GM19351 (cell line): ENCODE data around the gene TOR4A.

Experiments used
- ATAC-seq: cut with Tn5 transposase; IDR thresholded peaks from one replicate; pipeline ENCODE4 v1.9.1; 2021; ENCODE audit warnings: mild to moderate bottlenecking, moderate library complexity; ENCODE audit not compliant: unreplicated experiment

The TOR4A gene

DNA sequence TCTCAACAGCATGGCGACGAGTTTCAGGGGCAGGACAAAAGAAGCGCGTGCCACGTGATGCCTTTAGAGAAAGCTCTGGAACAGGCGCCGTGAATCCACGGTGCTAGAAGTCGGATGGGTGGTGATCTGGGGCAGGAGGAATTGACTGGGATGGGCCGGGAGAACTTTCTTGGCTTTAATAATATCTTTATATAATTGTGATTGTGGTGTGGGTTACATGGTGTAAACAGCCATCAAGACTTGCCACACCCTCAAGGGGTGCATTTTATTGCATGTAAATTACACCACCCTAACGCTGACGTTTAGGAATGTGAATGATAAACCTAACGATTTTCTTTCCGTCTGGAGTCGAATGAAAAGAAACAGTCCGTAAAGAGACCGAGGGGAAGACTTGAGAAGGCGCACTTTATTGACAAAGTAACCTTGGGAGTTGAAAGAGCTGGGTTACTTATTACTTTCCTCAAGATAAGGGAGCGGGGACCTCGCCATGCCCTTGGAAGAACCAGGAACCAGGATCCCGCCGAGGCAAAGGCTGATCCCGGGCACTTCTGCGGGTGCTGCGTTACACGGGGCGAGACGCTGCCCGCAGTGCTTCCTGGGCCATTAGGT lies 16.1 kb downstream of the TOR4A start:
- ATAC-seq: no peak

- ATAC-seq: no peak
These were observed 16.7 kb downstream of the TOR4A start for GRCh38 chr9:137294091-137294680.

GRCh38 chr9:137294681-137295237 lies 17.2 kb downstream of the TOR4A start:
- ATAC-seq: no peak

DNA sequence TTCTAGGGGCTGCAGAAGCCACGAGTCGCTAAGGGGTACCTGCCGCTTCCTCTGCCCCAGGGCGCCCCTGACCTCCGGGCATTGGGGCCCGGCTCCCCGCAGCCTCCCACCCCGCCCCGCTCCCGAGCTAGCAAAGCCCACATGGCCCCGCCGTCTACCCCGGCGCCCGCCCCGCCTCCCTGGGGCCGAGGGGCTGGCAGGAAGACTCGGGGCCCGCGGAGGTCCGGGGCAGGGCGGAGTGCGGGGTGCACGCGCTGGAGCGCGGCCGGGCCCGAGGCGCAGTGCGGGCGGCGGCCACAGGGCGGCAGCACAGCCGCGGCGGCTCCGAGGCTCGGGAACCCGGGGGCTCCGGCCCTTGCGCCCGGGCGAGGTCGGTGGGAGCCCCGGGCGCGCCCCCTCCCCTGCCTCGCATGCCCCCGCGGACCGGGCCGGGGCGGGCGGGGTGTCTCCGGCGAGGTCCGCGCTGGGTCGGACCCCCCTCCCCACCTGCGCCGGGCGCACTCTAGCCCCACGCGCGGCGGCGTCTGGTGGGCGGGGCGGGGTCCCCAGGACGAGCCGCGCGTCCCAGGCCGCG lies 17.8 kb downstream of the TOR4A start:
- peak; percentile 48 for ATAC-seq

DNA sequence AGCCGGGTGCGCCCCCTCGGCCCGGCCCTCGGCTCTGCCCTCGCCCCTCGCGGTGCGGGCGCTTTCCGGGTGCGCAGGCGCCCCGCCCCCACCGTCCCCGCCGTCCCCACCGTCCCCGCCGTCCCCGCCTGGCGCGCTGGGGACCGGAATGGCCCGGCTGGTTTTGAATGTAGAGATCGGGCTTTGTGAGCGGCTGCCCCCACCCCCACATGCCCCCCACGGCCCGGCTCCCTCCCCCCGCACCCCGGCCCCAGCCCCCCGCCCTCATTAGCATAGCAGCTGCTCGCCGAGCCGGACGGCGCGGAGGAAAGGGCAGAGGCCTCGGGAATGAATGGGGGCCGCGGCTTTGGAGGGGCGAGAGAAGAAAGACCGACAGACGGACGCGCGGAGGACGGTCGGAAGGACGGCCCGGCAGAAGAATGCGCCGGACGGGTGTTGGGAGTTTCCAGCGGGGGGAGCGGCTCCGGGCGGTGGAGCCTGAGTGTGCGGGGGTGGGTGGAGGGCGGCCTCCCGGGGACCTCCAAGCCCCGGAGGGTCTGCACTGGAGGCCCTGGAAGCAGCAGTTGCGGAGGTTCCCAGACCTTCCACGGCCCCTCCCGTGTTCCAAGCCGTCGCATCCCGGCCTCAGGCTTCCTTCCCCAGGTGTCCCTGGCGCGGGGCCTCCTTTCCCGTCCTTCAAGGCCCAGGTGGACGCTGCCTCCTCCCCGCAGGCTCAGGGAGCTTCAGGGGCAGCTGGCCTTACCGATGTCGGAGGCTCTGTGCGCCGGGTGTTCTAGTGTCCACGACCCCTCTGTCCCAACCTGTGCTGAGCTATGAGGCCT lies 18.5 kb downstream of the TOR4A start:
- ATAC-seq: no peak

- no peak for ATAC-seq
These were observed 19.4 kb downstream of the TOR4A start for GRCh38 chr9:137296670-137297664.

DNA sequence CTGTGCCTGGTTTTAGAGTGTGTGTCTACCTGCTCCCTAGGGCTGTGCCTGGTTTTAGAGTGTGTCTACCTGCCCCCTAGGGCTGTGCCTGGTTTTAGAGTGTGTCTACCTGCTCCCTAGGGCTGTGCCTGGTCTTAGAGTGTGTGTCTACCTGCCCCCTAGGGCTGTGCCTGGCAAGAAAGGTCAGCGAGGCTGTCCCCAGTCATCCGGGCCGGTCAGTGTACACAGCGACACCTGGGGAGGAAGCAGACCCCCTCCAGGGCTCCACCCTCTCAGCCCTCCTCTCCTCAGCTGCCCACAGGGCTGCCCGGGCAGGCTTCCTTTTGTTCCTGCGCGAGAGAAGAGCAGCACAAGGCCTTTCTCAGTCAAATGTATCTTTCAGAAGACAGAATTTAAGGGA lies 20.4 kb downstream of the TOR4A start:
- ATAC-seq: no peak

DNA sequence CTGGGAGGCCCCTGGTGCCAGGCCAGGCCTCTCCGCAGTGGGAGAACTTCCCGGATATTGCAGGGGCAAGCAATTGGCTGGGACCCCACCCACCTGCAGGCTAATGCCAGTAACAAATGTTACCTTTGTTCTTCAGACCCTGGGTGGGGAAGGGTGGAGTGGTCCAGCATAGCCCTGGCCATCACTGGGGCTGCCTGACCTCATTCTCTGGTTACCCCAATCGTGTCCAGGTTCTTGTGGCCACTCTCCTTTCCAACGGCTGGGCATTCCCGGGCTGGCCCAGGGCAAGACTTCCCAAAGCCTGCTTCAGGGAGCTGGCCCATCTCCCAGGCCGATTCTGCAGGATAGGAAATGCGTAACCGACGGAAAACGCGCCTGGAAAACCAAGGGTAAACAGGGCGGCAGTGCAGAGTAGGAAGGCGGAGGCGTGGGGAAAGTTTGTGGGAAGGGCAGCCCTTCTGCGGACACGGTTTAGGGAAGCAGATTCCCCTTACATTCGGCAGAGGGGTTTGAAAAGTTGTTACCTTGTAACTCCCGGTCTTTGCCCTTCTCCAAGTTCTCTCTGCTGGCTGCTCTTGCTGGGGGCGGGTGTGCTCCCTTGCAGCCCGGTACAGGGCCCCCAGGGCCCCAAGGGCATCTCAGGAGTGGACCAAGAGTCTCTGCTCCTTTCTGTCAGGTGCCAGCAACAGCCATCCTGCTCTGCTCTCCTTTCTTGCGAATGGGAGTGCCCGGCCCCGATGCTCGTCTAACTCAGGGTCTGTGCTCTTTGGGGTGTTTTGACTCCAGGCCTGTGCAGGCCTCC lies 21.1 kb downstream of the TOR4A start:
- no peak for ATAC-seq

GRCh38 chr9:137299203-137299565 lies 21.7 kb downstream of the TOR4A start:
- ATAC-seq: no peak

DNA sequence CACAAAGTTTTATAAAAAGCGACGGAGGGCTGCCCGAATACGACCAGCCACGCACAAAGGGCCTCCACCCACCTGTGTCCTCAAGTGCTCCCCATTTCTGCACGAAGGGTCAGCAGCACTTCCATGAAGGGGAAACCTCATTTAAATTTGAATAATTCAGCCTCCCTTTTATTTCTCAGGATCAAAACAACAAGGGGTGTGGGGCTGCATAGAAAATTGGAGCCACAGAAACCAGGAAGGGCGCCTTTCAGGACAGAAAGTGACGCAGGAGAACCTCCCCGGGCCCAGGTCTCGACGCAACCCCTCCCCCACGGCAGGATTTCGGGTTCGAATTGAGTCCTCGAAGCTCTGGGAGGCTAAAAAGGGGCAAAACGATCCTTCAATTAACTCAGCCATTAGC lies 22.4 kb downstream of the TOR4A start:
- ATAC-seq: no peak

GRCh38 chr9:137300567-137301080 lies 23.1 kb downstream of the TOR4A start:
- no peak for ATAC-seq

DNA sequence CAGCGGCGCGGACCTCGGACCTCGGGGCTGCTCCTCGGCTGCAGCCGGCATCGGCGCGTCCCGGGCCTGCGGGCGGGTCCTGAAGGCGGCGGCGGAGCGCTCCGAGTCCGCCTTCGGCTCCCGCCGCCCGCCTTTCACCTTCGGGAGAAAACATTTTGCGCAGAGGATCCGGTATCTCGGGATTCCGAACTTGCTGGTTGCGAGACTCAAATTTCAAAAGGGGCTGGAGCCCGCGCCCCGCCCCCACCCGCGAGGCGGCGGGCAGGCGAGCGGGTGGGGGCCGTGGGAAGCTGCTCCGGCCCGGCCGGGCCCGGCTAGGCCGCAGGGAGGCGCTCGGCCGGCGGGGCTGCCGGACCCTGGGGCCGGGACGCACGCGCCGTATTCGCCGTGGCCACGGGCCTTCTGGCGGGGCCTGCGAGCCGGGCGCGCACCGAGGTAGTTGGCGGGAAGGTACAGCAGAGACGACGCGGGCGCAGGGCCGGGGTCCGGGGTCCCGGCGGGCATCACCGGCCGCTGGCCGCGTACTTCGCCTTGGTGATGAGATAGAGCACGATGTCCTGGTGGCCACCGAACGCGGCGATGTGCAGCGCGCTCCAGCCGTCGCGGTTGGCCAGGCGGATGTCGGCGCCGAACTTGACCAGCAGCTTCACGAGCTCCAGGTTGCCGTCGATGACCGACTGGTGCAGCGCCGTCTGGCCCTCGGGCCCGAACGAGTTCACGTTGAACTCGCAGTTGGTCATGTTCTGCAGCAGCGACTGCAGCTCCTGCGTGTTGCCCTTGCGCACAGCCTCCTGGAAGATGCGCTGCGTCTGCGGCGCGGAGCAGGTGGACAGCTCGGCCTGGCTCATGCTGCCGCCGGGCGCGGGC lies 23.8 kb downstream of the TOR4A start:
- ATAC-seq: peak; percentile 23

- peak; percentile 78 for ATAC-seq
These were observed 24.6 kb downstream of the TOR4A start, which contains the start of gene NRARP for GRCh38 chr9:137302118-137302448. NRARP (minus strand) TSS chr9:137302271; CDS start chr9:137301928, 343 bp downstream.

DNA sequence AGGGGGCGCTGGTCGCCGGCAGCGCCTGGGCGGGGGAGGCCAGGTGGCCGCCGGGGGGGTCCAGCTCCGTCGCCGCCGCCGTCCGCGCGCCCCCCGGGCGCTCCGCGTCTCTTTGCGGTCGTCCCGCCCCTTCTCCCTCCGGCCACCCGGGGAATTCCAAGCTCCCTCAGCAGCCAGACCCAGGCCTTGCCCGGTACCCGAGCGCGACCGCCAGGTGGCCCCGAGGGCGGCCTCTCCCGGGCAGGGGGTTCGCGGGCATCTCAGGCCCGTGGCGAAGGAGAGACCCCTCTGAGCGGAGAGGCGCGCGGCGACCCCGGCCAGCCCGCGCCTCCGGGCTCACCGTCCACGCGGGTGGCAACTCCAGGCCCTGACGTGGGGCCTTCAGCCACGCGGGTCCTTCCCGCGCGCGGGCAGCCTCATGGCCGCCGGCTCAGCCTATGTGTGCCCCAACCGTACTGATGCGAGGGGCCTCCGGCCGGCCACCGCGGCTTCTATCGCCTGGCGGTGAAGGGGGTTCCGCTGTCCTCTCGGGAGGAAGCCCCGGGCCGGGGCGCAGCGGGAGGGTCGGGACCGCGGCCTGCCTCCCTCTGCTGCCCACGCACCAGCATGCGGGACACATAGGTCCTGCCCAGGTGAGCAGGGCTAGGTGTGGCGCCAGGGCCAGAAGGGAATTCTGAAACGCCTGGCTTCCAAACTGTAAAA lies 25.1 kb downstream of the TOR4A start:
- peak; percentile 41 for ATAC-seq

GRCh38 chr9:137303151-137303892 lies 25.8 kb downstream of the TOR4A start:
- no peak for ATAC-seq

- ATAC-seq: no peak
These were observed 26.4 kb downstream of the TOR4A start for GRCh38 chr9:137303893-137304382.
